ENCODE data around the gene OR6Y1. TPM values are rescaled to one million over a fixed set of nuclear protein-coding genes. Genes with fewer than 3 reads are reported as not detected.

Gene OR6Y1
- total RNA-seq, 4 donors from 2014 or later, result not detected

DNA sequence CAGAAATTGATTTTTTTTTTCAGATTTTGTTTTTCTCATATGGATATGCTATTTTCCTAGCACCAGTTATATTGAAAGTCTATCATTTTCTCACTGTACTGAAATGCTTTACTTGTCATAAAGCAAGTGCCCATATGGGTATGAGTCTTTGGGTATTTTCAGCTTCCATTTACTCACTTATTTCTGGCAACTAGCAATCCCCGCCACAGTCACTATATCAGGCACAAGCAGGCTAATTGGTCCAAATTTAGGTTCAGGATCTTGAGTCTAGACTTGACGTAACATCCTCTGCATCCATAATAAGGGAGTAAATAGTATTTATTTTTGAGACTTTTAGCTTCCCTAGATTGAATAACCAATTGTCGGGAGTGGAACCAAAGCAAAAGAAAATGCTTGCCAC lies 23.4 kb upstream of the OR6Y1 start:
- TF ChIP-seq POLR2A (IDR thresholded peaks at IDR 0.05) (no peak), CTCF (IDR thresholded peaks at IDR 0.05) (no peak)
- H3K9me3 ChIP-seq, result no peaks in the 10 kb centered on the region
- no peaks in the 10 kb centered on the region for H3K36me3 ChIP-seq
- no peak for DNase-seq
- no peak overlapping the region for H3K27ac ChIP-seq
- H3K4me3 ChIP-seq, result no peak overlapping the region
- H3K4me1 ChIP-seq, result no peaks in the 10 kb centered on the region
- no peaks in the 10 kb centered on the region for H3K27me3 ChIP-seq

- TF ChIP-seq POLR2A (IDR thresholded peaks at IDR 0.05) (no peak), CTCF (IDR thresholded peaks at IDR 0.05) (no peak)
- no peak for DNase-seq
- no peaks in the 10 kb centered on the region for H3K36me3 ChIP-seq
- no peak overlapping the region for H3K4me3 ChIP-seq
- H3K27me3 ChIP-seq, result no peaks in the 10 kb centered on the region
- H3K4me1 ChIP-seq, result no peaks in the 10 kb centered on the region
- no peak overlapping the region for H3K27ac ChIP-seq
- no peaks in the 10 kb centered on the region for H3K9me3 ChIP-seq
Observed at GRCh38 chr1:158572226-158572625, 18.0 kb upstream of the OR6Y1 start.

GRCh38 chr1:158570480-158570879 lies 16.3 kb upstream of the OR6Y1 start, which contains the start of gene OR6P1:
Gene OR6P1, minus strand, starts transcription at chr1:158570580. Its CDS starts 6,976 bp downstream, at chr1:158563604.
- DNase-seq, result no peak
- Histone ChIP-seq H3K4me1 (no peaks in the 10 kb centered on the region), H3K27ac (no peak within 1 kb of the TSS), H3K9me3 (no peaks in the 10 kb centered on the region), H3K27me3 (no peaks in the 10 kb centered on the region), H3K4me3 (no peak within 1 kb of the TSS), H3K36me3 (no peaks in the 10 kb centered on the region)
- no peak for TF ChIP-seq CTCF (IDR thresholded peaks at IDR 0.05)
- no peak for TF ChIP-seq POLR2A (IDR thresholded peaks at IDR 0.05)

- no peak overlapping the region for H3K27ac ChIP-seq
- DNase-seq, result no peak
- TF ChIP-seq POLR2A (IDR thresholded peaks at IDR 0.05), result no peak
- H3K27me3 ChIP-seq, result no peaks in the 10 kb centered on the region
- no peaks in the 10 kb centered on the region for H3K9me3 ChIP-seq
- H3K4me1 ChIP-seq, result no peaks in the 10 kb centered on the region
- H3K4me3 ChIP-seq, result no peak overlapping the region
- no peaks in the 10 kb centered on the region for H3K36me3 ChIP-seq
Observed at GRCh38 chr1:158564608-158565007, 10.4 kb upstream of the OR6Y1 start.

- H3K36me3 ChIP-seq, result no peaks in the 10 kb centered on the region
- H3K4me3 ChIP-seq, result no peak overlapping the region
- TF ChIP-seq CTCF (IDR thresholded peaks at IDR 0.05) (no peak), POLR2A (IDR thresholded peaks at IDR 0.05) (no peak)
- H3K4me1 ChIP-seq, result no peaks in the 10 kb centered on the region
- no peak overlapping the region for H3K27ac ChIP-seq
- H3K27me3 ChIP-seq, result no peaks in the 10 kb centered on the region
- no peak for DNase-seq
- no peaks in the 10 kb centered on the region for H3K9me3 ChIP-seq
Observed at GRCh38 chr1:158563853-158564252, 9.6 kb upstream of the OR6Y1 start.

- TF ChIP-seq POLR2A (IDR thresholded peaks at IDR 0.05) (no peak), CTCF (IDR thresholded peaks at IDR 0.05) (no peak)
- no peak for DNase-seq
- no peaks in the 10 kb centered on the region for H3K27me3 ChIP-seq
- H3K9me3 ChIP-seq, result no peaks in the 10 kb centered on the region
- H3K36me3 ChIP-seq, result no peaks in the 10 kb centered on the region
- no peaks in the 10 kb centered on the region for H3K4me1 ChIP-seq
- H3K4me3 ChIP-seq, result no peak overlapping the region
- H3K27ac ChIP-seq, result no peak overlapping the region
Observed at GRCh38 chr1:158559696-158560095, 5.5 kb upstream of the OR6Y1 start.

Data from Peyer's patch (tissue), 4 donors.